Smooth muscle cell of the brain vasculature (primary cell): ENCODE measurements around the gene ANKMY1.

Experiments used
- DNase-seq: peaks from one replicate; pipeline ENCODE4 v3.0.0-alpha.2; 2012; ENCODE audit warnings: low read depth, low spot score

Gene ANKMY1

DNA sequence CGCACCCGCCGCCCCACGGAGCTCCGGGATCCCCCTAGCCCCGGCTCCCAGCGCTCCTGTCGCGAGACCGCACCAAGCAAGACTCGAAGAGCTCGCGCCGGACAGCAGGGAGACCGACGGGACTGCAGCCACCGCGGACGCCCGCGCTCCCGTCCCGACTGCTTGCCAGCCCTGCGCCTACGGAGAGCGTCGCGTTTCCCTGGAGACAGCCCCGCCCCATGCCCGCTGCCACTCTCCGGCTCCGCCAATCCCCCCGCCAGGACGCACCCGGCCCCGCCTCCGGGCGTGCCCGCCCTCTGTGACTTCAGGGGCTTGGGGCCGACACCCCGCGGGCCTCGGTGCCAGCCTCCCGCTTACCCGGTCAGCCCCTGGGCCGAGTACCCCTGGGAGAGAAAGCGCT lies at the start of gene ANKMY1:
Gene ANKMY1, minus strand, starts transcription at position 181 of the 400 bp plus-strand sequence. CDS start 653 bp downstream, outside the sequence.
- no peak for DNase-seq

DNA sequence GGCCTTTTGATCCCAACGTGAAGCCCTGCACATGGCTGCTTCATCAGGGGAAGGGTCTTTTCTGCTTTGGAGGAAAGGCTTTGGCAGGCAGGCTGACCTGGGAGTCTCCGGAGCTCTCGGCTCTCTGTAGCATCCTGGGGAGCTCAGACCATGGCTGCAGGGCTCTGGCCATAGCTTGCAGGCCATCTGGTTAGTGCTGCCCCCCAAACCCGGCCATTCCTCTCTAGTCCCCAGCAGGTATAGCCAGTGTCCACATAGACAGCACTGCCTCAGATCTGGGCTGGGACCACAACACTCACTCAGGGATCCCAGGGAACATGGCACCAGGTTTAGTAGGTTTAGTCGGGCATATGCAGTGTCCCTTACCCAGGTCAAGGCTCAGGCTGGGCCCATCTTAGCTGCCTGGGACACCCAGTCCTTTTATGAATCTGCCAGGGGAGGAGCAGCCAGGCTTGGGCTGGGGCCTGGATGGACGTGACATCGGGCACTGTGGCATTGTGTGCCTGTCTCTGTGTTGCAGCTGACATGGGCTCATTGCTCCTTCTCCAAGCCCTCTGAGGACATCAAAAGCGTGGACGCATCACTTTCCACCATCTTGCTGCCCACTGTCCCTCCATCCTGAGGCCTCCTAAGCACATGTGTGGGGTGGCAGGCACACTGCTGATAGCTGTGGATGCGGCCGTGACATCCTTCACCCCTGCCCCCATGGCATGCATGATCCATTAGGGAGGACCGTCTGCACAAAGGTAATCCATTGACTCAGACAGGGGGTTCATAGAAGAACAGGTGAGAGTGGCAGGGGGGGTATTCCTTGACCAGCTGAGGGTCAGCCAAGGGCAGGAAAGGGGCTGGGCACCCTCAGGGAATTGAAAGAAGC lies 48.3 kb upstream of the ANKMY1 start:
- DNase-seq: no peak

- no peak for DNase-seq
Measured at GRCh38 chr2:240604939-240605716, 47.3 kb upstream of the ANKMY1 start.

DNA sequence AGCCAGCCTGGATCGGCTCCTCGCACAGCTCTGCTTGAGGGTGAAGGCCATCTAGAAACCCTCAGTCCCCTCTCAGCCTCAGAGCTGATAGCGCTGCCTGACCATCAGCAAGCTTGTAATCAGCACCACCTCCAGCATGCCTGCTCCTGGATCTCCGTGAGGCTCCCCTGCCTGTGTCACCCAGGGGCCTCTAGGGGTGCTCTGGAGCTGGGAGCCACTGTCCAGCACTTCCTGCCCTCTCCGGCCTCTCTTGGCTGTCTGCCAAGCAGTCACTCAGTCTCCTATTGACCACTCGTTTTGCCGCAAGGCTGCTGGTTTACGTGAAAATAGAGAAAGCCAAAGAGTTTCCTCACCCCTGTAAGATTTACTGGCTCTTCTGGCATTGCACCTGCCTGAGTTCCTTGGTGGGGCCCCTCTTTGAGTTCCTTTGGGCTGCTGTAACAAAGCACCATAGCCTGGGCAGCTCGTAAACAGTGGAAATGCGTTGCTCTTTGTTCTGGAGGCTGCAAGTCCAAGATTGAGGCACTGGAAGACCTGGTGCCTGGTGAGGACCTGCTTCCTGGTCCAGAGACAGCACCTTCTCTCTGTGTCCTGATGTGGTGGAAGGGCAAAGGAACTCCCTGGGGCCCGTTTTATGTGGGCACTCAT lies 46.6 kb upstream of the ANKMY1 start:
- no peak for DNase-seq

- DNase-seq: no peak
Measured at GRCh38 chr2:240603846-240604245, 46.1 kb upstream of the ANKMY1 start.

GRCh38 chr2:240603081-240603835 lies 45.5 kb upstream of the ANKMY1 start:
- no peak for DNase-seq

DNA sequence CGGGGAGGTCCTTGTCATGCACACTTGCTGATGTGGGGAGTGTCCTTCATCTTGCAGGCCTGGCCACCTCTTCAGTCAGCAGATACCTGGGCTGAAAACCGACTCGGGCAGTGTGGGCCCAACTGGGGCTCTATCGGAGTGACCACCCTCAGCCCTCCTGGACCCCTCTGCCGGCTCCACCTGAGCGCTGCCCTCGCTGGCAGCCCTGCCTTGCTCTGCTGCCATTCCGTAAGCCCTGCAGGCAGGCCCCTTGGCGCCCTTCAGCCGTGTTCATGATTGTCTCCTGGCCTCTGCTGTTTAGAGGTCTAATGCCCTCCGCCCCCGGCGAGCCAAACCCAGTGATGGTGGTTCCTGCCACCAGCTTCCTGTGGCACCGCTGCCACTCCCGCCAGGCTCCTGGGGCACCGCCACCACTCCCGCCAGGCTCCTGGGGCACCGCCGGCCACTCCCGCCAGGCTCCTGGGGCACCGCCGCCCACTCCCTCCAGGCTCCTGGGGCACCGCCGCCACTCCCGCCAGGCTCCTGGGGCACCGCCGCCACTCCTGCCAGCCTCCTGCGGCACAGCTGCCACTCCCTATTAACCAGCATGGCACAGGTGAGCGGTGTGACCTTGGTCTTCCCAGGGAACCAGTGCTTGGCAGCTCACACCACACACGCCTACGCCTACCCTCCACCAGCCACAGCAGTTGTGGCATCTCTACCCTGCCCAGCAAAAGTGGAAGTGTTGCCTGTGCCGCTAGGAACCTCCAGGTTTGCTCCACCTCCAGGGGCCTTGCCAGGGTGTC lies 44.7 kb upstream of the ANKMY1 start:
- no peak for DNase-seq

- no peak for DNase-seq
Measured at GRCh38 chr2:240601831-240602160, 44.0 kb upstream of the ANKMY1 start.

DNA sequence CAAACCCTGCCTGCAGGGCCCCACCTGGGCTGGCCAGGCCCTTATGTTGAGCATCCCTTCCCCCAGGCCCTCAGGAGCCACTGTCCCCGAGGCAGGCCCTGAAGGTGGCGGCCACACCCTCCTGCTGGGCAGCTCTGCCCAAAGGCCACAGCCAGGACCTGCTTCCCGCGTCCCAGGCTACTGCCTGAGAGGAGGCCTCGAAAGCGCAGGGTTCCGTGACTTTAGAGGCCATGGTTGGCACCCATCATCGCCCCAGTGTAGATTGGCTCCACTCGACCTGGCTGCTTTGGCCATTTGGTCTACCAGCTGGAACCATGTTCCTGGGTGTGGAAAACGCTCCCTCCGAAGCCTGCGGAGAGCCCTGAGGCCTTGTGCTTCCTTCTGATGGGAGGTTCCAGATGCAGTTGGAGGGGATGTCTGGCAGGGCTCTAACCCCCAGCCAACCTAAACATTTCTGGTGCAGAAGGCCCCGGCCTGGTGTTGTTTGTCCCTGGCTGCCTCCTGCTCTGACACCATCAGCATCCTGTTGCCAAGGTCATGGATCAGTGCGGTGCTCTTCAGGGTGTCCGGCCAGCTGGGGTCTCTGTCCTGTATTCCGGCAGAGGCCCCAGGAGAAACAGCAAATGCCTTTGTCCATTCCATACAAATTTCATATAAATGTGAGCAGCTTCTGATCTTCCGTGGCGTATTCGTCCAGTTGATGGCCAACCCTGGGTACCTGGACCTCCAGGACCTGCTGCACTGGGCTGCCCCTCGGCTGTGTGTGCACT lies 43.5 kb upstream of the ANKMY1 start:
- DNase-seq: no peak

GRCh38 chr2:240600451-240600961 lies 42.7 kb upstream of the ANKMY1 start:
- DNase-seq: no peak

DNA sequence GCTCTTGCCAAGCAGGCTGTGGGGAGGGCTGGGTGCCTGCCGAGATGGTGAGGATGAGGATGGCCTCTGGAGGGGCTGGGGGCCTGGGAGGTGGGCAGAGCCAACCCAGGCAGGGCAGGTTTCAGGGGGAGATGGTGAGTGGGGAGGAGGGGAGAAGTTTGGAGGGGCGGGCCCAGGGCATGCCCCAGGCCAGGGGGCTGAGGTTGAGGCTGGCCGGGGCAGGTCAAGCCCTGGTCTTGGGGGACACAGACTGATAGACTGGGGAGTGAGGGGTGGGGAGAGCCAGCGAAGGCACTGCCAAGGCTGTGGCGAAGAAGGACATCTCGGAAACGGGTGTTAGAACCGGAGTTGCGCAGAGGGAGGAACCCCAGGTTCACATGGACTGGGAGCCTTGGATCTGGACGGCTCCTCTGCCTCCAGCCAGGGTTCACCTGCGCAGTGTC lies 41.4 kb upstream of the ANKMY1 start:
- no peak for DNase-seq

DNA sequence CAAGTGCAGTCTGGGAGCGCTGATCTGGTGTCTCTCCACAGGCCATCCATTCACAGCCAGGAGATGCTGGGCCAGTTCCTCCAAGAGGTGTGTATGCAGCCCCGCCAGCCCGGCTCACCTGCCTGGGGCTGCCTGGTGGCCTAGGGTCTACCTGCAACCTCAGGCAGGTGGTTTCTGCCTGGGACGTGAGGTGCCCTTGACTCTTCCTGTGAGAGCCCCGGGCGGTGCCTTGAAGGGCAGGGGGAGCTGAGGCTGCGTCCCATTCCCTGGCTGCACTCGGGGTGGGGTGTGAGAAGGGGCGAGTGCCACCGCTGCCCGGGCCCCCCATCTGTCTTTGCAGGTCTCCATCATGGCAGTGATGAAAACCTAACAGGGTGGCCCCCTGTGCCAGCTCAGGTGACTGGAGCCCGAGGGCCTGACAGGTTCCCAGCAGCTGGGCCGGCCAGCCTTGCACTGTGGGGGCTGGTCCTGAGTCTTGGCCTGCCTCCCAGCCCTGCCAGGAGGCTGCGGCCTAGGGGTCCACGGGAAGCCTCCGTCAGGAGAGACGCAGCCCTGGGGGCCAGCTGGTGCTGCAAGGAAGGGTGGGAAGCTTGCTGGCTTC lies 40.6 kb upstream of the ANKMY1 start:
- no peak for DNase-seq

- no peak for DNase-seq
Measured at GRCh38 chr2:240597419-240598181, 39.8 kb upstream of the ANKMY1 start.

DNA sequence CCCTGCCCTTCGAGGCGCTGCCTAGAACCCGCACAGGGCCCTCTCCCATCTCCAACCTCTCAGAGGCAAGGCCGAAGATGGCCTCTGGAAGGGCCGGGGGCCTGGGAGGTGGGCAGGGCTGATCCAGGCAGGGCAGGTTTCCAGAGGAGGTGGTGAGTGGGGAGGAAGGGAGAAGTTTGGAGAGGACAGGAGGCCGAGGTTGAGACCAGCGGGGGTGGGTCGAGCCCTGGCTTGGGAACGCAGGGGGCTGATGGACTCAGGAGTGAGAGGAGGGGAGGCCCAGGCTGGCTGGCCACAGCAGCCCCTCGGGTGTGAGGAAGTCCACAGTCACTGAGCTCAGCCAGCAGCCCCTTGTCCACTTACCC lies 39.2 kb upstream of the ANKMY1 start:
- no peak for DNase-seq

DNA sequence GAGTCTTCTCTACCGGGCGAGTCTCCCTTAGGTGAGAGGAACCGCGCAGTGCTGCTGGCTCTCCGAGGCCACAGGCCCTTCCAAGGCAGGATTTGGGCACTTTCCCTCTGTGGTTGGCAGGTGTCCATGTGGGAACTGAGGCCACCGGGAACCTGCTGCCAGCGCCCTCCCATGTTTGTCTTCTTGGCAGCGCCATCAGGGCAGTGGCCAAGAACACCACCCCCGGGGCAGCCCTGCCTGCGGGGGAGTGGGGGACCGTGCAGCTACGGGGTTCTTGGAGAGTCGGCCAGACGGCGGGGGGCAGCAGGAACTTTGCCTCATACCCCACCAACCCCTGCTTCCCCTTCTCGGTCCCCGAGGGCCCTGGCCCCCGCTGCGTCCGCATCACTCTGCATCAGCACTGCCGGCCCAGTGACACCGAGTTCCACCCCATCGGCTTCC lies 38.7 kb upstream of the ANKMY1 start:
- no peak for DNase-seq

GRCh38 chr2:240596080-240596460 lies 38.3 kb upstream of the ANKMY1 start:
- no peak for DNase-seq

DNA sequence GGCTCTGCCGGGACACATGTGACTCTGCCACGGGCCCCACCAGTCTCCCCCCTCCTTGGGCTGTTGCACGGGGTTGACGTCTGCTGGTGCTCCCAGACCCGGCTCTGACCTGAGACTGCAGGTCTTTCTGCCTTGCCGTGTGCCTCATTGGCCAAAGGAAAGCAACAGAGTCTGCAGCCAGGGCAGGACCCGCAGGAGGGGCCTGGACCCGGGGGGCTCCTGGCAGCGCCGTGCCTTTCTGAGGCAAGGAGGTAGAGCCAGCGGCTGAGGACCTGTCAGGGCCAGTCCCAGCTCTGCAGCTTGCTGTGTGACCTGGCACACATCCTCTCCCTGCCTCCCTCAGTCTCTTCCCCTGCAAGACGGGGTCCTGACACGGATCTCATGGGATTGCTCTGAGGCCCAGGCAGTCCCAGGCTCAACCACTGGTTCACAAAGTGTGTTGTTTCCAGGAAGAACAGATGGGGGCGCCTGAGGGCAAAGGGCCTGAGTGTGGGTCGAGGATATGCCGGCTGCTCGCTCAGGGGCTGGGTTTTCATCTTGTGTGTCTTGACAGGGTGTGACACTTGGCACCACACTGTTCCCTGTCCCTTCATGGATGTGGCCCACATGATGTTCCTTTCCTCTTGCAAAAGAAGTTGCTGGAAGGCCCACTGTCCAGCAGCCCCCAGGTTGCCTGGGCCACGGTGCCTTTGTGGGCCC lies 37.7 kb upstream of the ANKMY1 start:
- DNase-seq: no peak
